Muscle of leg (tissue), 11 donors: ENCODE data around the gene C2orf76. TPM values are rescaled to one million over a fixed set of nuclear protein-coding genes. Genes with fewer than 3 reads are reported as not detected.

Experiments
- DNase-seq: peaks from one replicate; pipeline ENCODE4 v3.0.0; 2013
- H3K27ac ChIP-seq: one replicate; pipeline ENCODE4 v1.5.1; 2013; ENCODE audit warnings: mild to moderate bottlenecking, low read length, control low read depth
- H3K27me3 ChIP-seq: one replicate; pipeline ENCODE4 v1.6.1; 2013; ENCODE audit warnings: low read length; ENCODE audit not compliant: control insufficient read depth, insufficient read depth
- H3K36me3 ChIP-seq: one replicate; pipeline ENCODE4 v1.6.1; 2013; ENCODE audit warnings: low read length; ENCODE audit not compliant: control insufficient read depth, insufficient read depth
- H3K4me1 ChIP-seq: one replicate; pipeline ENCODE4 v1.6.1; 2013; ENCODE audit warnings: low read length; ENCODE audit not compliant: control insufficient read depth, insufficient read depth
- H3K4me3 ChIP-seq: one replicate; pipeline ENCODE4 v1.5.1; 2013; ENCODE audit warnings: low read length, control low read depth
- H3K9me3 ChIP-seq: replicated peaks from 2 replicates; pipeline ENCODE4 v1.6.1; 2013; ENCODE audit warnings: low read depth, low read length; ENCODE audit not compliant: control insufficient read depth
- WGBS: methylation state at CpG from one replicate; pipeline ENCODE4 v1.1.5; 2013; ENCODE audit warnings: missing lambda C conversion rate; ENCODE audit not compliant: insufficient coverage; 5-methylcytosine and 5-hydroxymethylcytosine counted together
- polyA plus RNA-seq, 8 donors: library from polyadenylated mRNA; unstranded; fragments of 120-200 nt; gene quantifications; one replicate each; pipeline versions ENCODE4 v1.2.1 to v1.2.3, GENCODE V29; 2013; ENCODE audit warnings: inconsistent platforms in 1 of 8, low replicate concordance in 1 of 8; ENCODE audit not compliant: insufficient read length in 8 of 8, insufficient read depth in 1 of 8
- total RNA-seq: library from RNA; stranded (reverse); fragments of 120-200 nt; gene quantifications from one replicate; pipeline ENCODE4 v1.2.4, GENCODE V29; 2013

C2orf76 gene
- total and polyA plus RNA-seq, 9 donors, result 8.9 to 11.9 (median 9.8) TPM

- H3K27ac ChIP-seq, result peak overlapping the region; percentile 96
- peak overlapping the region; percentile 97 for H3K4me3 ChIP-seq
- DNase-seq, result peak; percentile 72
- no peaks in the 10 kb centered on the region for H3K27me3 ChIP-seq
- no peaks in the 10 kb centered on the region for H3K9me3 ChIP-seq
- H3K4me1 ChIP-seq, result peaks cover 28% of the 10 kb centered on the region
- WGBS, result 3% methylated on average over 26 of the region's 32 CpGs
- peaks cover 43% of the 10 kb centered on the region for H3K36me3 ChIP-seq
These were observed 952 bp upstream of the C2orf76 start for GRCh38 chr2:119367472-119368099.

- Histone ChIP-seq H3K4me1 (peaks cover 28% of the 10 kb centered on the region), H3K27ac (peak overlapping the region; percentile 93), H3K27me3 (no peaks in the 10 kb centered on the region), H3K36me3 (peaks cover 29% of the 10 kb centered on the region), H3K9me3 (no peaks in the 10 kb centered on the region), H3K4me3 (peak overlapping the region; percentile 97)
- DNase-seq, result no peak
- WGBS, result 3% methylated on average over 17 of the region's 17 CpGs
These were observed 429 bp downstream of the C2orf76 start for GRCh38 chr2:119366161-119366648.

DNA sequence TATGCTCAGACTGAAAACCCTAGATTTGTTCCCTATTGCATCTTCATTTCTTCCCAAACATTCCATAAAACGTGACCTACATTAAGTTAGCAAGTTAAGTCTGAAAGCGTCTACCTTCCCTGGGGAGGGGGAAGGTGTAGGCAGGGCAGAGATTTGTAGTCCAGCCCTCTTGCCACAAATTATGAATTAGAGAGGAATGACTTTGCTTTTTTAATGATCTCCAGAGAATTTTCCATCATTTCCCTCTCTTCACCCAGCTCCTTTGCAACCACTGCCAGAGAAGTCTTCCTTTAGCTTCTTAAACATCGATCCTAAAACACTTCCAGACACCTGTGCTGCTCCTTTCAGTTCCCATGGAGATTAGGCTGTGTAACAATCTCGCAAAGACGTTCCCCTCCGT is 1.2 kb downstream of the C2orf76 start:
- Histone ChIP-seq H3K27ac (no peak overlapping the region), H3K27me3 (no peaks in the 10 kb centered on the region), H3K4me1 (peaks cover 28% of the 10 kb centered on the region), H3K9me3 (no peaks in the 10 kb centered on the region), H3K4me3 (peak overlapping the region; percentile 97), H3K36me3 (peaks cover 22% of the 10 kb centered on the region)
- WGBS, result 18% methylated on average over 4 of the region's 6 CpGs
- no peak for DNase-seq

DNA sequence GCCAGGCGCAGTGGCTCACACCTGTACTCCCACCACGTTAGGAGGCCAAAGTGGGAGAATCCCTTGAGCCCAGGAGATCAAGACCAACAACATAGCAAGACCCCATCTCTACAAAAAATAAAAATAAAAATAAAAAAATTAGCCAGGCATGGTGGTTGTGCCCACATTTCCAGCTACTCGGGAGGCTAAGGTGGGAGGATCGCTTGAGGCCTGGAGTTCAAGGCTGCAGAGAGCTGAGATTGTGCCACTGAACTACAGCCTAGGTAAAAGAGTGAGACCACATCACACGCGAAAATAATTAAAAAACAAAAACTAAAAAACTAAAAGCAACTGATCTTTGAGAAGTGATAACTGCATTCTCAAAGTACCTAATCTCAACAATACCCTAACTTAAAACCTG is 1.8 kb downstream of the C2orf76 start:
- Histone ChIP-seq H3K27me3 (no peaks in the 10 kb centered on the region), H3K27ac (no peak overlapping the region), H3K4me3 (no peak overlapping the region), H3K9me3 (no peaks in the 10 kb centered on the region), H3K36me3 (peaks cover 17% of the 10 kb centered on the region), H3K4me1 (peaks cover 27% of the 10 kb centered on the region)
- no peak for DNase-seq
- WGBS, result 100% methylated on average over 2 of the region's 6 CpGs

DNA sequence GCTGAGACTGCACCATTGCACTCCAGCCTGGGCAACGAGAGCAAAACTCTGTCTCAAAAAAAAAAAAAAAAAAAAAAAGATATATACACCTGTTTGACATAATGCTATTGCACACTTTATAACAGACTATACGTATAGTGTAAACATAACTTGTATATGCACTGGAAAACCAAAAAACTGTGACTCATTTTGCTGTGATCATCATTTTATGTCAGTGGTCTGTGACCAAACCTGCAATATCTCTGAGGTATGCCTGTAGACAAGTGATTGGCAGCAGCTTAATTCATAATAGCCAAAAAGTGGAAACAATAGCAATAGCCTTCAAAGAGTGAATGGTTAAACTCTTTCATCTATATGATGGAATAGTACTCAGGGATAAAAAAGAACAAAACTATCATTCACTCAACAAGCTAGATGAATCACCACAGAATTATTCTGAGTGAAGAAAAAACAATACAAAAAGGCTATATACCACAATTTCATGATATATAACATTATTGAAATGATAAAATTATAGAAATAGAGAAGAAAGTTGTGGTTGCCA is 6.1 kb downstream of the C2orf76 start:
- WGBS, result no CpG with 5 or more reads among the region's 2 CpGs
- Histone ChIP-seq H3K4me3 (no peak overlapping the region), H3K27ac (no peak overlapping the region), H3K27me3 (no peaks in the 10 kb centered on the region), H3K9me3 (no peaks in the 10 kb centered on the region), H3K36me3 (no peaks in the 10 kb centered on the region), H3K4me1 (peaks cover 2% of the 10 kb centered on the region)
- DNase-seq, result no peak

GRCh38 chr2:119359774-119360173 is 6.9 kb downstream of the C2orf76 start:
- Histone ChIP-seq H3K27ac (no peak overlapping the region), H3K9me3 (no peaks in the 10 kb centered on the region), H3K4me1 (no peaks in the 10 kb centered on the region), H3K27me3 (no peaks in the 10 kb centered on the region), H3K36me3 (no peaks in the 10 kb centered on the region), H3K4me3 (no peak overlapping the region)
- DNase-seq, result no peak
- no CpG with 5 or more reads among the region's 6 CpGs for WGBS

DNA sequence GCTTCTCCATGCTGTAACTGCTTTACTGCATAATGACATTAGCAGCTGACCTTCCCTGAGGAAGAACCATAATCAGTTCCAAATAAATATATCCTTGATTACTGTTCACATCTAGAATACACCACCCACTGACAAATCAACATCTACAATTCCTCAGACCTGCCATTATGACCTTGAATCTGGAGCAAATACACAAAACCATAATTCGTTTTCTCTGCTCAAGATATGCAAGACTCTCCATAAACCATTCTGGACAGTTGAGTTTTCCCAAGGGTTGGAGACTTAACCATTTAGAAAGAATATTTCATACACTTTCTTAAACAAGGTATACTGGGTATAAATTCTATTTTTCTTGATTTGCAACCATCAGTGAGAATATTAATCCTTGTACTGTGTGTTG is 11.8 kb downstream of the C2orf76 start:
- no peak for DNase-seq
- H3K4me1 ChIP-seq, result peaks cover 2% of the 10 kb centered on the region
- no peaks in the 10 kb centered on the region for H3K36me3 ChIP-seq
- H3K4me3 ChIP-seq, result no peak overlapping the region
- H3K27me3 ChIP-seq, result no peaks in the 10 kb centered on the region
- H3K27ac ChIP-seq, result no peak overlapping the region
- no peaks in the 10 kb centered on the region for H3K9me3 ChIP-seq
- no CpG with 5 or more reads among the region's 1 CpG for WGBS

DNA sequence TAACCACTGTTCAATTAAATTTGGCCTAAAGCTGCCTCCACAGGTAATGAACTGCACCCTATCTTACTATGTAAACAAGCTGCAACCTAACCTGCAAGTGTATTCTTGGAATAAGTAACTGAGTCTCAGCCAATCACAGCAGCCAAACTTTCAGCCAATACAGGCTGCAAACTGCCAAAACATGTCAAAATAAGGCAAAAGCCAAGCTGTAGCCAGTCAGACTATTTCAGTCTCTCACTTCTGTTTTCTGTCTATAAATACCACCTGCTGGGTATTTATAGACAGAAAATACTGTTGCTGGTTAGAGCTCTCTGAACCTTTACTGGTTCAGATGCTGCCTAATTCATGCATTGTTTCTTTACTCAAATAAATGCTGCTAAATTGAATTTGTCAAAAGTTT is 14.3 kb downstream of the C2orf76 start:
- H3K27ac ChIP-seq, result no peak overlapping the region
- peak; percentile 34 for DNase-seq
- no peaks in the 10 kb centered on the region for H3K9me3 ChIP-seq
- H3K4me3 ChIP-seq, result no peak overlapping the region
- H3K27me3 ChIP-seq, result no peaks in the 10 kb centered on the region
- peaks cover 2% of the 10 kb centered on the region for H3K4me1 ChIP-seq
- H3K36me3 ChIP-seq, result no peaks in the 10 kb centered on the region

DNA sequence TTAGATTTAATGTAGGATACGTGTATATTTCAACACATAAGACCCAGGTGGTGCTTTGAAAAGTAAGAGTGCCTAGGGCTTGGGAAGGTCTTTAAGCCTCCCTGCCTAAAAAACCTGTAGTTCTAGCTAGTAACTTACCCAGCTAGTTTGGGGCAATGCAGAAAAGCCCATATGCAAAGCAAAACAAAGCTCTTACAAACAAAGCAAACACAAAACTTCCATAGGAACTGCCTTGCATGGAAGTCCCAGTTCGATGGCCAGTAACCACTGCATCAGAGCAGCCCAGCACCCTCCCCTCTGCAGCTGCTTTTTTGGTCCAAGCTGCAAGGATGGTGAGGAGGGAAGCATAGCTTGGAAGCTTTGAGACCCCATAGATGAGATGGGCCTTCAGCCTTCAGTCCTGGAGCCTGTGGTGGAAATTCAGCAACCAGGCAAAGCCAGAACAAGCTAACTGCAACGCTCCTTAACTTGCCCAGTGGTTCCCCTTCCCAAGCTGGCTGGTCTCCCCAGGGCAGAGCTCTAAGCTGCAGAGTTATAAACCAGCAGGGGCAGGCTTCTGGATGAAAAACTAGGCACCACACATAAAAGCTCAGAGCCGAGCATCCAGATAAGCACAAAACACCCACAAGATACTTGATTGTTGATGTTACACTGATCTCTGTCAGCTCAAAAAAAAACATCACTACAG is 16.2 kb downstream of the C2orf76 start:
- no peak for DNase-seq
- Histone ChIP-seq H3K4me1 (peaks cover 2% of the 10 kb centered on the region), H3K36me3 (no peaks in the 10 kb centered on the region), H3K27me3 (no peaks in the 10 kb centered on the region), H3K9me3 (no peaks in the 10 kb centered on the region), H3K27ac (no peak overlapping the region), H3K4me3 (no peak overlapping the region)
- 20% methylated on average over 1 of the region's 4 CpGs for WGBS

GRCh38 chr2:119349289-119349688 is 17.3 kb downstream of the C2orf76 start:
- no peak for DNase-seq
- no peak overlapping the region for H3K4me3 ChIP-seq
- no peak overlapping the region for H3K27ac ChIP-seq
- no peaks in the 10 kb centered on the region for H3K36me3 ChIP-seq
- H3K27me3 ChIP-seq, result no peaks in the 10 kb centered on the region
- WGBS, result 82% methylated on average over 6 of the region's 6 CpGs
- H3K4me1 ChIP-seq, result peaks cover 2% of the 10 kb centered on the region
- no peaks in the 10 kb centered on the region for H3K9me3 ChIP-seq
